ENCODE measurements around the gene AURKAIP1. TPM values are rescaled to one million over a fixed set of nuclear protein-coding genes. Genes with fewer than 3 reads are reported as not detected.
A peak's percentile ranks its signal among the peaks of the same experiment; 100 is the strongest.

AURKAIP1 gene
- total and polyA plus RNA-seq, 9 of the 15 experiments (the other 6 are each of a cell fraction or from before 2014, with no cell fraction given): 7.8 to 478 (median 92.0) TPM

GRCh38 chr1:1334835-1335234, 40.2 kb downstream of the AURKAIP1 start (continued):
- TF ChIP-seq REST (IDR thresholded peaks at IDR 0.05; ENCODE audit: borderline replicate concordance): peak; percentile 99
- peak; percentile 94 for TF ChIP-seq REST (CRISPR knock-in tag; IDR thresholded peaks at IDR 0.05; ENCODE audit: low read depth)
- no peak for TF ChIP-seq VEZF1 (CRISPR knock-in tag; IDR thresholded peaks at IDR 0.05)
- TF ChIP-seq POU5F1 (IDR thresholded peaks at IDR 0.05; ENCODE audit: borderline replicate concordance, low read depth, low read length, partially characterized antibody): no peak
- TF ChIP-seq ZC3H8 (IDR thresholded peaks at IDR 0.05): no peak
- TF ChIP-seq DEAF1 (CRISPR knock-in tag; IDR thresholded peaks at IDR 0.05): no peak
- no peak for TF ChIP-seq CUX1 (CRISPR knock-in tag; IDR thresholded peaks at IDR 0.05)
- TF ChIP-seq TFAM (CRISPR knock-in tag; conservative IDR thresholded peaks at IDR 0.05): no peak

Data from K562 (cell line).